GM21515 (cell line): ENCODE data around the gene NR2F2.

ENCODE experiments used
- ATAC-seq: cut with Tn5 transposase; IDR thresholded peaks from one replicate; pipeline ENCODE4 v1.9.1; 2021; ENCODE audit not compliant: unreplicated experiment

The NR2F2 gene

DNA sequence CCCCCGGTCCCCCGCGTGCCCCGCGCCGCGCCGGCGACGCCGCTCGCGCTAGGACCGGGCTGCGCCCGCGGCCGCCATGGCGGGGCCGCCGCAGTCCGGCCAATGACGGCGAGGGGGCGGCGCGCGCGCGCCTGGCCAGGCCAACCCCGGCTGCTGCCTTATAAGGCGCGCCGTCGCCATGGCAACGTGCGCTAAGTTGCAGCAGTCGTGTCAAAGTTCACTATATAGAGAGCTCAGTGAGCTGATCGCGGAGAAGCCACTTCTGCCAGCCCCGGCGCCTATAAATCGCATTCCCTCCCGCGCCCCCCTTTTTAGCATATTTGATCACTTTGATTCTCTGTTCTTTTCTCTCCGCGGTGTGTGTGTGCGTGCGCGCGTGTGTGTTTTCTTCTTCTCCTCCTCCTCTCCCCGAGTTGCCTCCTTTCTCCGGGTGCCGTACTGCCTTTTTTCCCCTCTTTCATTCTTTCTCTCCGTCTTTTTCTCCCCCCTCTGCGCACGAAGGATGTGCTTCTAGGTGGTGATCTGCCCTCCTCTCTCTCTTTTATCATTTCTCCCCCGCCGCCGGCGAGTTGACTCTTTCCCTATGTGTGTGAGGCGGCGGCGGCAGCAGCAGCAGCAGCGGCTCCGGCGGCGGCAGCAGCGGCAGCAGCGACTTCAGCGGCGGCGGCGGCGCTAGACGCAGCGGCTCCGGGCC lies at the start of gene NR2F2:
Gene NR2F2 (plus strand): TSS at position 251 of the 694 bp plus-strand sequence. CDS start 1,406 bp downstream, outside the sequence.
- peak; percentile 62 for ATAC-seq

DNA sequence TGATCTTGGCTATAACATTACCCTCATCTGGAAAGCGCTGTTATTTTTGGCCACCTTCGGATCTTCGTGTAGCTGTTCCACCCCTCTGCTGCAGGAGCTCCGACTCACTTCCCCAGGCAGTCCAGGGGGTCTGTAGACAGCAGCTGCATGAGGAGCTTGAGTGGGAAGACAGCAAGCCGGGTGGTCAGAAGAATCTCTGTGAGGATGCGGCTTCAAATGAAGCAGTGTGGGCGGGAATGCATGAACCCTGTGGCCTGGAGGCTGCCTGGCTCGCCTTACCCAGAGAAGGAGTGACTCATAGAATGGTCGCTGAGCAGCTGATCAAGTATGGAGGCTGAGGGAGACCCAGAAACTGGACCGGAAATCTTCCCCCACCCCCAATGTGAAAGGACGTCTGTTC lies 45.2 kb upstream of the NR2F2 start:
- no peak for ATAC-seq

DNA sequence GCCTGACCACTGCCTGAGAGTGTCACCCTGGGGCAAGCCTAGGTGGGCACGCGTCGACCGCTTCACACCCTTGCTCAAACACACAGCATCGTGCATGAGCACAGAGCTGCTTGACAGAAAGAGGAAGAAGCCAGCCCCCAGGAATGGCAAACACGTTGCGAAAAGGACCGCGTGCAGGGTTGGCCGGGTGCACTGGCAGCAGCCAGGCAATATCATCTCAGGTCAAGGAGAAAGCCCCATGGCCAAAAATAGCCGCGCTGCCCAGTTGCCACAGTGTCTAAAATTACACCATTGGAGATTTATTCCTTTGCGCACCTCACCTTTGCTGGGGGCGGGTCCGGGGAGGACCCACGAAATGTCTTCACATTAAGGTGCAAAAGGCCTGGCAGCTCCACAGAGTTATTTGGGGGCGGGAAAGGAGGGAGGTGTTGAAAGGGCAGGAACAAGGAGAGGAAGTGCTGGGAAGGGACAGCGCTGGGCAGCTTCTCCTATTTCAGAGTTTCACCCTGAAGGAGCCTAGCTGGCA lies 44.7 kb upstream of the NR2F2 start:
- no peak for ATAC-seq

DNA sequence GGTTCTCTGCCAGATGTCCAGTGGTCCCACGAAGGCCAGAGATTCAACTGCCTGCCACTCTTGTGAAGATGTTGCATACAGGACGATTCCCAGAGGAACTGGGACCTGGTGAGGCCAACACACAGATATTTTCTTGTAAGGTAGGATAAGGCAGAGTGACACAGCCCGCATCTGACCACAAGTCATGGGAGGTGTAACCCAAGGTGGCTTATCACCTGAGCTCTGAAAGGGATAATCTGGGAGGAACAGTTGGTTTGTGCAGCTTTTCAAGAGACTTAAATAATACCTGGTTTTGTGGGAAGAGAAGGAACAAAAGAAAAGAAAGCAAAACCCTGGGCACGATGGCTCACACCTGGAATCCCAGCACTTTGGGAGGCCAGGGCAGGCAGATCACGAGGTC lies 39.8 kb upstream of the NR2F2 start:
- ATAC-seq: no peak

DNA sequence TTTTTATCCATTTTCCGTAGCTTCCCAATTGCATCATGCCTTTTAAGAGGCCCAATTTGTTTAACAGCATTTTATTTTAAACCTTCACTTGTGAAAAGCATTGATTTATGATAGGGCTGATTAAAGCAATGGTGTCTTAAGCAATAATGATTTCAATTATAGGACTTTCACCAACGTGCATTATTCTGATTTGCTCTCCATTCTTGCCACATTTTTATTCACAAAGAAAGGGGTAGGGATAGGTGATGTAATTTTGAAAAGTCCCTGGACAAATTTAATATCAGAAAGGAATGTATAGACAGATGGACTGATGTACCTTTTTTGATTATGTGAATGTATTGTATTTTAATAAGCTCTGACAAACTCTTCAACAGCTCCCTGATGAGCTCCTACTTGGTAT lies 37.9 kb upstream of the NR2F2 start:
- ATAC-seq: no peak

DNA sequence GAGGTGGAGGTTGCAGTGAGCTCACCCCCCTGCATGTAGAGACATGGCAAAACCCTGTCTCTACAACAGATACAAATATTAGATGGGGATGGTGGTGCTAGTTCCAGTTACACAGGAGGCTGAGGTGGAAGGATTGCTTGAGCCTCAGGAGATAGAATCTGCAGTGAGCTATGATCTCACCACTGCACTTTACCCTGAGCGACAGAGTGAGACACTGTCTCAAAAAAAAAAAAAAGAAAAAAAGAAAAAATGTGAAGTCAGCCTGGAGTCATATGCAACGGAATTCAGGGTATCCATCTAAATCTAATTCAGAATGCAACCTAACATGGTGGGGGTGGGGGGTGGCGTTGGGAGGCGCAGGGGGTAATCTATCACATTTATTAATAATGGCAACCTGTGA lies 37.1 kb upstream of the NR2F2 start:
- no peak for ATAC-seq

DNA sequence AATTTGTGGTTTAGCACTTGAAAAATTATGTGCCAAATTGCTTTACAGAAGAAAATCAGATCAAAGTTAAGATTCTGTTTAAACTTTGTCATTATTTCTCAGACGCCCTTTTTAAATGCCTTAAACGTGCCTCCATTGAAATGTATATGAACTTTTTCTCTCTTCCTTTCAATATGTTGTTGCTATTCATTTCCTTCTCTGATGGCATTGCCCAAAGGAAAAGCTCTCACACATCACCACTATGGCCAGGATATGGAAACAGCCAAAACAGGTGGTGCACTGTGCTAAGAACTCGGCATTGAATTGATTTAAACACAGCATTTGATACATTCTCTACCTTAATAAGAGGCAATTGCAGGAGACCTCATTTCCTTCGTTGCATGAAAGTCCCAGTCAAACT lies 35.7 kb upstream of the NR2F2 start:
- no peak for ATAC-seq

DNA sequence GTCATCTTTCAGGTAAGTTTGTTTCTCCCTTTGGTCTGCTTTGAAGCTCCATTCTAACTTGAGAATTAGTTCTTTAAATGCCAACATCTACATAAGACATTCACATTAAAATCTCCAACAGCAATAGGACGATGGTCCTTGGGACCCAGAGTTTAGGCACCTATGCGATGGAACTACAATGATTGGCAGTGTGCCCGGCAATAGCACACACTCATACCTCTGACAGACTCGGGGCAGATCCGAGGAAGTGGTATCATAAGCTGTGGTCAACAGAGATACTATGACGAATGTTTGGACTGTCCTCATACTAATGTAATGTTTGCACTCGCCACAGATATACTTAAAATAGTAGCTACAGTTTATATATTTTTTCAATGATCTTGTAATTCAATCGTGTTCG lies 34.2 kb upstream of the NR2F2 start:
- no peak for ATAC-seq

DNA sequence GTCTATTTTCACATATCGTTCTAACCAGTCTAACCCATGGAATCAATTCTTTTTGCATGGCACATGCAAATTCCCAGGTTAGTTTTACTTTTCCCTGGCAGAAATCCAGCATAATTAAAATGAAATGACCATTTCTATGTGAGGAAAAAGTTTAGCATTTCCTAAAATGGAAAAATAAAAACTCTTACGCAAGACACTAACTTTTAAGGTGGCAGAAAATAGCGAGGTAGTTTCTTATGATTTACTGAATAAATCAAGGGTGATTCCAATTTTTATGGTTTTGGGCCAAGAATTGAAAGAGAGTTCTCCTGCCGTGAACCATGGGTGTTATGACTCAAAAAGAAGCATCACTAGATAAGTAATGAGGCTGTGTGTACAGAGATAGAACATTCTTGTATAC lies 32.7 kb upstream of the NR2F2 start:
- no peak for ATAC-seq

DNA sequence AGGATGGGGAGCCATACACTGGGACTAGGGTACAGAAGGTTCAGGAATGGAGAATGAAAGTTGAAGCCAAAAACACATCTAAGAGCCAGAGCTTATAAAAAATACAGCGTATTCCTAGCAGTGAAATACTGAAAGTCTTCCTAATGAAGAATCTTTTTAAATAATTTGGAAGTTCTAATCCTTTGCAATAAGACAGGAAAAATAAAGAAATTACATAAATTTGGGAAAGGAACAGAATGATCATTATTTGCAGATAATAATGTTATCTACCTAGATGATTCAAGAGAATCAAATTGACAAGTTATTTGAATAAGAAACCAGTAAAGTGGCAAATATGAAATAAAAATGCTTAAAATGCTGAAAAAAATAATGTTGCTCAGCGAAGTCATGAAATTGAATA lies 32.3 kb upstream of the NR2F2 start:
- no peak for ATAC-seq

DNA sequence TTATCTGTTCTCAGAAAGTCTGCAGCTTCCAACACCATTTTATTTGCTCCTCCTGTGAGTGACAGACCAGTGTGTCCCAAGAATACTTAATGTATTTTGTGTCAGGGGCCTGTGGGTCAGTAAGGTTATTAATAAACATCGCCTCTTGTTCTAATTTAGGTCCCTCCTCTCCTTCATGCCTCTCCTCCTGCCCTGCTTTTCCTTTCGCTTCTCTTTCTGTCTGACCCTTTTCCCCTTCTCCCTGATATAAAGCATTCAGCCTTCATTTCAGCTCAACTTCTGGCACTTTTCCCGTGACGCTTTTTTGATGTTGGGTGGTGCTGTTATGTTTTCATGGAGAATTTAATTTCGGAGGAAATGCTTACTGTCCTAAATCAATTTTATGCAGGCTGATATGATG lies 29.7 kb upstream of the NR2F2 start:
- no peak for ATAC-seq

DNA sequence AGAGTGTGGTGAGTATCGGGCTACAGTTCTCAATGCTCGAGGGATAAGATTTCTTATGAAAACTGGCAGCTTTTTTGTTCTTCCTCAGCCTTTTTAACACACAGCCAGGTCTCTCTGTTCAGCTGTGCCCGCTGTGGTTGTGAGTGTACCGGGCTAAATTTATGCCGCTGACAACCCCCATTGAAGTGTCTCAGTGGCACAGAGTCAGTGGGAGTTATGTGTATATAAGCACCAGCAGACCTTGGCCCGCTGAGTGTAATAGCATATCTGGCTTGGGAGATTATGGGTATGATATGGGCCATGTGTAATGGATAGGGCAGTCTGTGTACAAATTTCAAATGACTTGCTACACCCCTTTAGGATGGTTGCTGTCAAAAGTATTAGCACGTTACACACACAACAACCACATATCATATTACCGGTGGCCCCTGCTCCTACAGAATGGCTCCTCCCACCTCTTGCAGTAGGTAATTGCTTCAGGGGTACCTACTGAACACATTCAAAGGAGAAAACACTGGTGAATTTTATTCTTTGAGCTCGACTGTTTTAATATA lies 26.9 kb upstream of the NR2F2 start:
- no peak for ATAC-seq

DNA sequence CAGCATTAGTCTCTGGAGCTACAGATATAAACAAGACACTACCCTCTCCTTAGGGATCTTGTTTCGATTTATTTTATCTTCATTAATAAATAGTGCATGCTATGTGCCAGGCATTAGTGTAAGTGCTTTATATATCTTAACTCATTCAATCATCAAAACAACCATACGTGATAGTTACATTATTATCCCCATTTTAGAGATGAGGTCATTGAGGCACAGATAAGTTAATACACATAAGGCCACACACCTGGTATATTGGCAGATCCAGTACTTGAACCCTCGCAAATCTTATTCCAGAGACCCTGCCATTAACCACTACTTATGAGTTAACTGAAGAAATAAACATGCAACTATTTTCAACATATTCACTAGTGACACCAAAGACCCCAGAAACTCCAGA lies 25.7 kb upstream of the NR2F2 start:
- no peak for ATAC-seq

DNA sequence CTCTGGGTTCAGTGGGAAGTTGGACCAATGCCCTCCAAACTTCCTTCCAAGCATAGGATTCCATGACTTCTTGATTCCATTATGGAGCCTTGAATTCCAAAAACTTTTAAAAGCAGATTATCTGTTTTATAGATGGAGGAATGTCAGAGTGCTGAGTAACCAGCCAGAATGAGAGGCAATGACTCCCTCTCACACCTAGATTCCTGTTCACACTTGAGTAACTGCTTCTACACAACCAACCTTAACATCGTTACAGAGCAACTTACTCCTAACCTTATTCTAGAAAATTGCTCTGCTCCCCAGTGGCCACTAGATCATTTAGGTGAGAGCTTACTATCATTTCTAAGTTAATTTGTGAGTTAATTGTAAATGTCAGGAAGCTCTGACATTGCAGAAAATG lies 24.2 kb upstream of the NR2F2 start:
- ATAC-seq: no peak

DNA sequence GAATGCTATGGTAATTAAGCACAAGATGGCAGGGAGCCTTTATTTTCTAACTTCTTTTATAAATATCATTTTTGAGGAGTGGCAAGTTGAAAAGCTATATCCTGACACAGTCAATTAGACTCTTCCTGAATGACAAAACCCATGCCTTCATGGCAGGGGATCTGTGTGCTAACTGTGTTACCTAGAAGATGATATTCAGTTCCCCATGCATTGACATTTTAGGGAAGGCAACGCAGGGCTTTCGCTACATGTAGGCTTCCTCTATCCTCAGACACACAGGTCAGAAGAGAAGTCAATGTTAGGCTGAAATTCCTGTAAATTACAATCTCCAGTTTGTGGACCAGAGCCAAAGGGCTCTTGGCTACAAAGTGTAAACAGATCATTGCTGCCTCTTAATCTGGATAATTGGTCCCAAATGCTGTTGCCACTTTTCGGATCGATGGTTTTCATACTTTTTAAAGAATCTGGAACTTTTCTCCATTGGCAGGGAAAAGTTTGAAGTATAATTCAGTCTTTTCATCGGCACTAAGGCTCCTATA lies 22.6 kb upstream of the NR2F2 start:
- no peak for ATAC-seq

DNA sequence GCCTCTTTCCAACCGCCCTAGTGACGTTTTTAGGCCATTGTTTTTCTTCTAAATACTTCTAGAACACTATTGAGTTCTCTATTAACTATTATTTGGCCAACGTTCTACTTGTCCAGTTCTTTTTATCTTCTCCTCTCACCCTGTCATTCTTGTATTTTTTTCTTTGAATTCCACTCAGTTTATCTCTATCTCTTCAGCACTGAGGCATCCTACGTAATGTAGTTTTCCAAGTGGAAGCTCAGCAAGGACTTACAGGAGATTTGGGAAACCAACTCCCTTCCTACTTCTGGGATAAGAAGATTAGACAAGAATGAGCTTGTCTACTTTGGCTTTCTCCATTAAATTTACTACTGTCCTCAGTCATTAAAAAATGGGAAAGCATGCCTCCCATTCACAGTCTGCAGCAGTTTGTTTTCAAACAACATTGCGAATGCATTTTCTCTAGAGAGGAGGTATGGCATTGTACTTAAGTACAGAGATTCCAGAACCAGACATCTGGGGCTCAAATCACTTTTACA lies 21.3 kb upstream of the NR2F2 start:
- ATAC-seq: no peak

DNA sequence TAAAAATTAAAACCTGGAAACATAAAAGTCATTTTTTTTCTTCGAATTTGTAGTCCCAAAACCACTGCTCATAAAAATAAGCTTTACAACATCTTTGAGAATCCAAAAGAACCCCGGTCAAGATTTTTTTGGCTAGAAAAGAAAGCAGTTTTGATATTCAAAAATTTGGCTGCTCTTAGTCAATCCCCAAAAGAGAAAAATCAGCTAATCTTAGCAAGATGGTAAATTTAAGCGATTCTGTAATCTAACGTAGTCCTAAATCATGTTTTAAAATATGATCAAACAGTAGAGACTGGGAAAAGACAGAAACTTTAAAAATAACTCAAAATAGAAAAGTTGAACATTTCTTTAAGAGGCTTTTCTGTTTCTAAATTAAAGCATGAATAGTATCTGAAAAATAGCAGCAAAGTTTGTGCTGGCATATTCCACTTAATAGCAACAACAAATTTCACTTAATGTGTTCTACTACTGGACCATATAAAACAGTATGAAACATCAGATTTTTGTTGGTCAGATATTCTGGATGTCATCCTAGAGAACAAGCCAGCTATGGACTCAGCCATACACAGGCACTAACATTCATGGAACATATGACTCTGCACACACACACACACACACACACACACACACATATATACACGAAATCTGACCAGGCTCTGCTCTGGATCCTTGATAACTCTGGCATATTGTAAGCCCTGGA lies 19.1 kb upstream of the NR2F2 start:
- ATAC-seq: no peak

DNA sequence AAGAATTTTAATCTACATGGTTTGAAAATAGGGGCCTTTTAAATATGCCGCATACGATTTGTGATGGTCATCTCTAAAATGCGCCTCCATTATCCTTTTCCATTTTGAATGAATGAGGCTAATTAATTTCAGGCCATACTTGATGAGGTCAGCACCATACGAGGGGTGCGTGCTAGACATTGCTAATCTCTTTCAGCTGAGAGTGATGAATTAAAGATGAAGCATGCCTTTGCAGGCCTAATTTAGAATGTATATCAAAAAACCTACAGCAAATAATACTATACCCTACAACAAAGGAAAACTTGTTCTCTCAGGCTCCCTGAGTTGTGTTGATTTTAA lies 18.6 kb upstream of the NR2F2 start:
- no peak for ATAC-seq

DNA sequence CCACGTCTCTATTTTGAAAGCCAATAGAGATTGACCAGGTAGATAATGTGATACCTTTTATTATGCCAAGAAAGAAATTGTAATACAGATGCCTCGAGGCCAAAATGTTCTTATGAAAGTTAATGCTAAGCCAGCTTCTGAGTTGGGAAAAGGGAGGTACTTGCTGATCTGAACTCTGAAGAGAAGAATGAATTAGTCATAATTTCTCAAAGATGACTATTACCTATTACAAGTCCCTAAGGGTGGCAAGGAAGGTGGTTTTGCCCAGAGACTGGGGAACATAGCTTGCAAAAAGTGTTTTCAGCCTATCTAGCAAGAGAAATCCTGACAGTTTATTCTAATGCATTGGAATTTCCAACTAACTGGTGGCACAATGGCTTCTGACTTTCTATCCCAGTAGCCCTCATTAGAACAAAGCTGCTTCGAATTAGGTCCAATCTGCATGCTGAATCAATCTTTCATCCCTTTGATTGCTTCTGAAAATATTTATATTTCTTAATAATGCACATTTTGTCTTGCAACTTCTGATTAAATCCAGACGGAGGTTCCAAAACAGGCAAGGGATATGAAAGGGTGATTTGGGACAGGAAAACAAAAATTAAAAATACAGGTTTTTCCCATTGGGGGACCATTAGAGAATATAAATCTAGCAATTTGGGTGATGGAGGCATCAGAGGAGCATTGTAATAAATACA lies 17.7 kb upstream of the NR2F2 start:
- no peak for ATAC-seq

DNA sequence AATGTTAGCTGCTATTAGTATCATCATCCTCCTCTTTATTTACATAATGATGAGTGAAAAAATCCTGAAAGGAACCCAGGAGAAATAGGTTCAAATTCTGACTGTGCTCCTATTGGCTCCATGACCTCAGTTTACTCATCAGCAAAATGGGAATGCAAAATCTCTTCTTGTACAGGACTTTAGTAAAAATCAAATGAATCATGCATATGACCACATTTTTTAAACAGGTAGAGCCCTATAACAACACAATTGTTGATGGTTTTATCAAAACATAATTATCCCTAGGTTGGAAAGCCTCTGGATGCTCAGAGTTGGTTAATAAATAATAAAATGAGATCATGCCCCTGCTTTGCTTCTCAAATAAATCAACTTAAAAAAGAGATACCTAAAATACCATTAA lies 16.0 kb upstream of the NR2F2 start:
- no peak for ATAC-seq

DNA sequence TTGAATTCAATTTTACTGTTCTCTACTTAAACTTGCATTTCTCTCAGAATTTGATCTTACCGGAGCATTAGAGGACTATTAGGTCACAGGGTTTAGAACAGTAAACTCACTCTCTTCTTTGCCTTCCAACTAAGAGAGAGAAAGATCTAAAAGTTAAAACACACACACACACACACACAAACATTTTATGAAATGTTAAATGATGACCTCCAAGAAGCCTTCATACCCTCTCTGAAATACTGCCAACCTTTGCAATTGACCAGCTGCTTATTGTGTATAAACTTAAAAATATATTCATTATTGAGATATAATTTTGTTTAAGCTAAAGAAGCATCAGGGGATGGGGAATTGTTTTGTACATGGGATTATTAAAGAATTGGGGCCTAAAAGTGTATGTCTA lies 15.5 kb upstream of the NR2F2 start:
- ATAC-seq: no peak
